LHCN-M2 (cell line): ENCODE results near the gene DTNA. TPM values are rescaled to one million over a fixed set of nuclear protein-coding genes. Genes with fewer than 3 reads are reported as not detected.

Experiments
- DNase-seq: peaks from one replicate; pipeline ENCODE4 v3.0.0-alpha.2; 2012; ENCODE audit warnings: low read depth
- total RNA-seq: library from RNA; depleted of rRNA; stranded (reverse); fragments of >200 nt; gene quantifications from 2 replicates; pipeline ENCODE4 v1.2.3, GENCODE V29; 2014

DTNA gene
- total RNA-seq, 1 experiment from 2014 or later: 6.9 TPM

- peak; percentile 87 for DNase-seq
Measured at GRCh38 chr18:34767601-34768027, 57.5 kb downstream of the DTNA start.

DNA sequence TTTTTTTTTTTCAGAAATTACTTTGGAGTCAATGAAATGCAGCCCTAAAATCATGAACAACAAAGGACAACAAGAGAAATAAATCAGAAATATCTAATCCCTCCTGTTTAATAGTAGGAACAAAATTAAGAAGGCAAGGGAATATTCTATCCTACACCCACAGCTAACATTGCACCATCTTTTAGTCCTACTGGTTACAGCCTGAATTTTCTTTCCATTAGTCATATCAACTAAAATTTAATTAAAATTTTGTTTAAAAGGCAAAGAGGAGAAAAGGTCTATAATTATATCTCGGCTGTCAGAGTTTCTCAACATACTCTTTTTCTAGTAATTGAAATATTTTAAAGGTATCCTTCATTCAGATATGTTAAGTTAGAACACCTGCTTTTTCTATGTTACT lies 61.9 kb downstream of the DTNA start:
- no peak for DNase-seq

- DNase-seq: peak; percentile 69
Measured at GRCh38 chr18:34772887-34773286, 62.8 kb downstream of the DTNA start.

- DNase-seq: peak; percentile 53
Measured at GRCh38 chr18:34773378-34773777, 63.3 kb downstream of the DTNA start.

DNA sequence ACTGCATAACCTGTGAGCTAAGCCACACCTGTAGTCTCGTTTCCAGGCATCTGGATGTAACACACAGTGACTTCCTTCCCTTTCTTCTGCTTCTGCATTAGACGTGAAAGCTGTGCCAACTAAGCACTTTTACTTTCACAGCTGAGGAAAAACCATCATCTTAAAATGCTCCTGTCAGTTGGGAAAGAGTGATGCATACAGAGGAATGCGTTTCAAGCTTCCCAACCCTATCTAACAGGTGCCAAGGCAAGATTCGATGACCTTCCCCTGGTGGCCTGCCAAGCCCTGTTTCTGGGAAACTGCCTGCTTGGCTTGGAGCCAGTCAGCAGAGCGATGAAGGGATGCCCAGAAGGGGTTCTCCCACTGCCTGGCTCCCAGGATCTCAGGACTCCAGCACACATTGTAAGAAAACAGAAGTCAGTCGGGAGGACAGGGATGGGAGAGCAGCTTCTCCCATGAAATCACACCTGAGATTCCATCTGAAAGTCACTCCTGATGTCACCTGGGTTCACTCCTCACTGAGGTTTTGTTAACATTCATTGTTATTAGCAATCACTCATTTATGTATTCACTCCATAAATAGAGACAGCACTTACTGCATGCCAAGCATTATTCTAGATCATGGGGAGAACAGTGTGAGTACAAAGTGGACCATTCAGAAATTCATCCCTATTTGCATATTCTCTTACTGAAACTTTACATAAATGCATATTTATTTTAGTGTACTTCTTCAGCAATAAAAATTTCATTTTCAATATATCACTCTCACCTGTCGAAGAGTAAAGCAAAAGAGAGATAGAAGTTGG lies 64.1 kb downstream of the DTNA start:
- peak; percentile 85 for DNase-seq

- DNase-seq: no peak
Measured at GRCh38 chr18:34775461-34775860, 65.4 kb downstream of the DTNA start.

GRCh38 chr18:34779112-34779511 lies 69.0 kb downstream of the DTNA start:
- DNase-seq: no peak

DNA sequence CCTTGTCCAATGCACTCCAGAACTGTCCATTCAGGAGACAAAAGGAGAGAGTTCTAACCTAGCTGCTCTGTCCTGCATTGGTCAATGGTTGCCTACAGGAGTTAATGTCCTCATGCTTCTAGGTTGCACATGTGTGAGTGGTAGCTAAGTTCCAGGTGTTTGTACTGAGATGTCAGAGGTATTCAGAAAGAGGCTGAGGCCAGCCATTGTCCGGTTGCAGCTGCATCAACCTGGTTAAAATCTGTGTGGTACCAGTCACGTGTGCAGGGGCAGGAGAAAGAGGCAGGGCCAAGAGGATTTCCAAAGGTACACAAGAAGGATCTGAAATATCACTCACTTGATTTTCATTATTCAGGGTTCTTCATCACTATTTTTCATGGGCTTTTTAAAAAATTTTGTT lies 70.8 kb downstream of the DTNA start:
- DNase-seq: no peak

DNA sequence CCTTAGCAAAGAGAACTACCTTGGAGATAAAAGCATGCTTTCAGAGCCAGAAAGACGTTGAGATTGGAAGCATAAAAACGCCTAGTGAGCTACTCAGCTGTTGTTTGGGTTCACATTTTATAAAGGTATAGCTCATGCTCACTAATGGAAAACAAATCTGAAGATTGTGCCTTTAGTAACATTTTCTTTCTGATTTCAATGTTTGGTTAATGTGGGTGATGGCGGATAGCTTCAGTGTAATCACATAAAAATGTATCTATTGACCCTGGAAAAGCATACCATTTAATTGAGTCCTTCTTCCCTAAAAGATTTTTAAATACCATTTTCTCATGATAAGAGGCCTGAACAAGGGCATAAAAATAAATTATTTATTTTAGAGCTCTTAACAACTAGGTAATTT lies 73.4 kb downstream of the DTNA start:
- DNase-seq: no peak

GRCh38 chr18:34786162-34786741 lies 76.2 kb downstream of the DTNA start:
- DNase-seq: no peak

GRCh38 chr18:34787931-34788532 lies 77.9 kb downstream of the DTNA start:
- peak; percentile 62 for DNase-seq

DNA sequence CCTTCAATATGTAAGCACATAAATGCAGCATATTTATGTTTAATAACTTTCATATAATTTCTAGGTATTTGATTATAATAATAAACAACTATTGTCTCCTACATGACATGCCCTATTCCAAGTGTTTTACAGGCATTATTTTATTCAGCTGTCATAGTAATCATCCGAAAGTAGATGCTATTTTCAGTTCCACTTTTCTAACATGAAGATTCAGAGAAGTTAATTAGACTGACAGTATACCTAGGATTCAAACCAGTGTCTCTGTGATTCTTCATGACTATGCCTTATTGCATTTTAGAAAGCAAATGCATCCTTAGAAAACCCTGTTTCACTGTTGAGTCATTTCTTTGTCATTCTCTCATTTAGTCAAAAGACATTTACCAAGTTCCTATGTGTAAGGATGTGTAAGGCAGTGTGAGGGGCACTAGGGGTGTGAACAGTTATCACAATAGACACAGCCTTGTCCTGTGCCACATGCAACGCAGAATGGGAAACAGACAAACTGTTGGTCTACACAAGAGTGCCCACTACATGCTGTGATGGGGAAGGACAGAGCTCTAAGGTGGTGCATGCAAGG lies 79.8 kb downstream of the DTNA start:
- DNase-seq: no peak

- no peak for DNase-seq
Measured at GRCh38 chr18:34794348-34794747, 84.2 kb downstream of the DTNA start.

- DNase-seq: no peak
Measured at GRCh38 chr18:34795070-34795732, 85.1 kb downstream of the DTNA start.

- no peak for DNase-seq
Measured at GRCh38 chr18:34796035-34796657, 86.0 kb downstream of the DTNA start.

- DNase-seq: no peak
Measured at GRCh38 chr18:34799291-34799690, 89.2 kb downstream of the DTNA start.

GRCh38 chr18:34800381-34800780 lies 90.3 kb downstream of the DTNA start:
- no peak for DNase-seq

GRCh38 chr18:34801774-34802173 lies 91.7 kb downstream of the DTNA start:
- DNase-seq: peak; percentile 85

GRCh38 chr18:34802959-34803358 lies 92.9 kb downstream of the DTNA start:
- peak; percentile 72 for DNase-seq

DNA sequence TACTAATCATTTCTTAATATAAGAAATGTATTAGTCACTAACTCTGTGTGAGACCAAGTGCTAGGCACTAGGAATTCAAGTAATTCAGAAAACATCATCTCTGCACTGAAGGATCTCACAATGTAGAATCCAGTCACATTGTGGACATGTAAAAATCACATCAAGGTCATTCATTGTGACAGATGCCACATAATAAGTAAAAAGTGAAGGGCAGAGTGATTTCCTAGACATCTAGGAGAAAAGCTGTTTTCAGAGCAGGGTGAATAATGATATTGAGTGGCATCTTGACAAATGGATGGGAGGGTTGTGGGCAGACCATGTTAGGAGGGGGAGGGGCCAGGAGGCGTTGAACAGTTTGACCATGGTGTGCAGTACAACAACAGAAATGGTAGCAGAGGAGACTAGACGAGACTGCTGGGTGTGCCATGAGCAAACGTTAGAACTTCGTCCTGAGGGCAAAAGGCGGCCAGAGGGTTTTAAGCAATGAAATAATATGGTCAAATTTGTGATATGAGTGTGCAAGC lies 93.8 kb downstream of the DTNA start:
- DNase-seq: no peak
